GM21390 (cell line): ENCODE measurements around the gene THRA.

Experiments used
- ATAC-seq: cut with Tn5 transposase; IDR thresholded peaks from one replicate; pipeline ENCODE4 v1.9.1; 2021; ENCODE audit not compliant: unreplicated experiment

Gene THRA

GRCh38 chr17:40079545-40079944 lies 16.8 kb downstream of the THRA start:
- no peak for ATAC-seq

- ATAC-seq = no peak
Observed at GRCh38 chr17:40084477-40084876, 21.7 kb downstream of the THRA start.

- ATAC-seq = no peak
Observed at GRCh38 chr17:40086150-40087044, 23.6 kb downstream of the THRA start.

- ATAC-seq = no peak
Observed at GRCh38 chr17:40087049-40087794, 24.5 kb downstream of the THRA start.

GRCh38 chr17:40087903-40088718 lies 25.3 kb downstream of the THRA start:
- no peak for ATAC-seq

- ATAC-seq = no peak
Observed at GRCh38 chr17:40089077-40089895, 26.5 kb downstream of the THRA start.

GRCh38 chr17:40090237-40091119 lies 27.7 kb downstream of the THRA start:
- no peak for ATAC-seq

- ATAC-seq = no peak
Observed at GRCh38 chr17:40091691-40092397, 29.1 kb downstream of the THRA start.

GRCh38 chr17:40092581-40092980 lies 29.8 kb downstream of the THRA start:
- ATAC-seq = no peak

- no peak for ATAC-seq
Observed at GRCh38 chr17:40093005-40093579, 30.3 kb downstream of the THRA start.

GRCh38 chr17:40093580-40094201 lies 30.9 kb downstream of the THRA start:
- no peak for ATAC-seq

GRCh38 chr17:40094874-40095273 lies 32.1 kb downstream of the THRA start:
- no peak for ATAC-seq

GRCh38 chr17:40095351-40095943 lies 32.7 kb downstream of the THRA start:
- ATAC-seq = no peak

- peak; percentile 45 for ATAC-seq
Observed at GRCh38 chr17:40095944-40096791, 33.4 kb downstream of the THRA start.

GRCh38 chr17:40097087-40097486 lies 34.3 kb downstream of the THRA start:
- no peak for ATAC-seq

GRCh38 chr17:40097931-40098845 lies 35.4 kb downstream of the THRA start:
- ATAC-seq = no peak
